Measurements from ENCODE around the gene GRK4.

Gene GRK4

DNA sequence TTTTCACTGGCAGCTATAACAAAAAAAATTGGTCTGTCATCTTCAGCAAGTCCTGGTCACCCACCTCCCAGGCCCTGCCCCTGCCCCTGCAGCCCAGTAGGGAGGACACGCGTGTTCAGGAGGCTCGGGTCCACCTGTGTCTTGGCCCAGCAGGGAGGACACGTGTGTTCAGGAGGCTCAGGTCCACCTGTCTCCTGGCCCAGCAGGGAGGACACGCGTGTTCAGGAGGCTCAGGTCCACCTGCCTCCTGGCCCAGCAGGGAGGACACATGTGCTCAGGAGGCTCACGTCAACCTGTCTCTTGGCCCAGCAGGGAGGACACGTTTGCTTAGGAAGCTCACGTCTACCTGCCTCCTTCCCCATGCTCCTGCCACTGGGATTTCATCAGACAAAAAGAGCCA lies 66.1 kb downstream of the GRK4 start:
- no peaks in the 10 kb centered on the region for H3K9me3 ChIP-seq (ENCODE audit: insufficient read depth, low read length)
- TF ChIP-seq, protein P1, sequence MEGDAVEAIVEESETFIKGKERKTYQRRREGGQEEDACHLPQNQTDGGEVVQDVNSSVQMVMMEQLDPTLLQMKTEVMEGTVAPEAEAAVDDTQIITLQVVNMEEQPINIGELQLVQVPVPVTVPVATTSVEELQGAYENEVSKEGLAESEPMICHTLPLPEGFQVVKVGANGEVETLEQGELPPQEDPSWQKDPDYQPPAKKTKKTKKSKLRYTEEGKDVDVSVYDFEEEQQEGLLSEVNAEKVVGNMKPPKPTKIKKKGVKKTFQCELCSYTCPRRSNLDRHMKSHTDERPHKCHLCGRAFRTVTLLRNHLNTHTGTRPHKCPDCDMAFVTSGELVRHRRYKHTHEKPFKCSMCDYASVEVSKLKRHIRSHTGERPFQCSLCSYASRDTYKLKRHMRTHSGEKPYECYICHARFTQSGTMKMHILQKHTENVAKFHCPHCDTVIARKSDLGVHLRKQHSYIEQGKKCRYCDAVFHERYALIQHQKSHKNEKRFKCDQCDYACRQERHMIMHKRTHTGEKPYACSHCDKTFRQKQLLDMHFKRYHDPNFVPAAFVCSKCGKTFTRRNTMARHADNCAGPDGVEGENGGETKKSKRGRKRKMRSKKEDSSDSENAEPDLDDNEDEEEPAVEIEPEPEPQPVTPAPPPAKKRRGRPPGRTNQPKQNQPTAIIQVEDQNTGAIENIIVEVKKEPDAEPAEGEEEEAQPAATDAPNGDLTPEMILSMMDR (IDR thresholded peaks at IDR 0.05; ENCODE audit: low read depth, low read length), result no peak
- TF ChIP-seq EZH2phosphoT487 (IDR thresholded peaks at IDR 0.05; ENCODE audit: low read depth), result no peak
- H3K79me2 ChIP-seq (ENCODE audit: low read length), result no peaks in the 10 kb centered on the region
- H3K36me3 ChIP-seq (replicated peaks; ENCODE audit: low read depth, low read length), result no peaks in the 10 kb centered on the region
- no peak overlapping the region for H3K4me3 ChIP-seq (ENCODE audit: low read length)
- no peak overlapping the region for H3K9ac ChIP-seq (ENCODE audit: low read length)
- peaks cover 36% of the 10 kb centered on the region for H3K27me3 ChIP-seq (ENCODE audit: low read depth, low read length)
- no peak overlapping the region for H3K27ac ChIP-seq (ENCODE audit: low read length)
- H2AFZ ChIP-seq (ENCODE audit: low read depth, low read length), result no peak overlapping the region
- H3K4me1 ChIP-seq (ENCODE audit: low read length), result peaks cover 7% of the 10 kb centered on the region
- H3K4me2 ChIP-seq (ENCODE audit: low read length), result no peak overlapping the region
- no peaks in the 10 kb centered on the region for H4K20me1 ChIP-seq (ENCODE audit: insufficient read depth, low read length)

DNA sequence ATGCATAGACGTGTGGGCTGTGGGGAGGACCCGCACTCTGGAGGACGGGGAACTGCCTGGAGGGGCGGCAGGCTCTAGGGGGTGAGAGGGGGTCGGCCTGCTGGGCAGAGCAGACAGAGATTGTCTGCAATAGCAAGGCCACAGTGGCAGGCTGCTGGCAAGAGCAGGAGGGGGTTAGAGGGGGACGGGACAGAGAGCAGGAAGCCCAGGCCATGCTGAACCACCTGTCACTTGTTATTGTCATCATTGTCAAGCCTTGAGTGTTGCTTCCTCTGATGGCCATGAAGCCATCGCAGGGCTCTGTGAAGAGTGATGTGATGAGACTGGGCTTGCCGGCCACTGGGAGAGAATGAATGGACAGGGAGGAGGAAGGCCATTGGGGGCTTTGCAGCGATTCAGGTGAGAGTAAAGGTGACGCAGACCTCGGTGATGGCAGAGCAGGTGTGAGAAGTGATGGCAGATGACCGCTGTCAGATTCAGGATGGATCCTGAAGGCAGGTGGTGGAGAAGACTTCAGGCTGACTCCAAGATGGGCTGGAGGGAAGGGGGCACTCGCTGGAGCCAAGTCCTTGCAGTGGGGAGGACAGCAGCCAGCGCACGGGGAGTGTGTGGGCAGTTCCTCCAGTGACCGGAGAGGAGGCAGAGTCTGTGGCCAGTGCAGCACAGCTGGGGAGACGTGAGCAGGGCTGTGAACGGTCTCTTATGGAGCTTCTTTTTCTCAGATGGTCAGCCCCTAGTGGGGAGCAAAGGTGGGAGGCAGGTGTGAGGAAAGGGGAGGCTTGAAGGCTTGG lies 67.4 kb downstream of the GRK4 start:
- Histone ChIP-seq H3K36me3 (replicated peaks; ENCODE audit: low read depth, low read length) (no peaks in the 10 kb centered on the region), H3K27ac (ENCODE audit: low read length) (no peak overlapping the region), H4K20me1 (ENCODE audit: insufficient read depth, low read length) (no peaks in the 10 kb centered on the region), H3K27me3 (ENCODE audit: low read depth, low read length) (peaks cover 39% of the 10 kb centered on the region), H3K4me1 (ENCODE audit: low read length) (peaks cover 18% of the 10 kb centered on the region), H3K79me2 (ENCODE audit: low read length) (no peaks in the 10 kb centered on the region), H3K4me2 (ENCODE audit: low read length) (no peak overlapping the region), H3K4me3 (ENCODE audit: low read length) (no peak overlapping the region), H3K9ac (ENCODE audit: low read length) (no peak overlapping the region), H3K9me3 (ENCODE audit: insufficient read depth, low read length) (no peaks in the 10 kb centered on the region), H2AFZ (ENCODE audit: low read depth, low read length) (no peak overlapping the region)
- TF ChIP-seq EZH2phosphoT487 (IDR thresholded peaks at IDR 0.05; ENCODE audit: low read depth), result no peak
- TF ChIP-seq, protein P1 (IDR thresholded peaks at IDR 0.05; ENCODE audit: low read depth, low read length), result no peak

DNA sequence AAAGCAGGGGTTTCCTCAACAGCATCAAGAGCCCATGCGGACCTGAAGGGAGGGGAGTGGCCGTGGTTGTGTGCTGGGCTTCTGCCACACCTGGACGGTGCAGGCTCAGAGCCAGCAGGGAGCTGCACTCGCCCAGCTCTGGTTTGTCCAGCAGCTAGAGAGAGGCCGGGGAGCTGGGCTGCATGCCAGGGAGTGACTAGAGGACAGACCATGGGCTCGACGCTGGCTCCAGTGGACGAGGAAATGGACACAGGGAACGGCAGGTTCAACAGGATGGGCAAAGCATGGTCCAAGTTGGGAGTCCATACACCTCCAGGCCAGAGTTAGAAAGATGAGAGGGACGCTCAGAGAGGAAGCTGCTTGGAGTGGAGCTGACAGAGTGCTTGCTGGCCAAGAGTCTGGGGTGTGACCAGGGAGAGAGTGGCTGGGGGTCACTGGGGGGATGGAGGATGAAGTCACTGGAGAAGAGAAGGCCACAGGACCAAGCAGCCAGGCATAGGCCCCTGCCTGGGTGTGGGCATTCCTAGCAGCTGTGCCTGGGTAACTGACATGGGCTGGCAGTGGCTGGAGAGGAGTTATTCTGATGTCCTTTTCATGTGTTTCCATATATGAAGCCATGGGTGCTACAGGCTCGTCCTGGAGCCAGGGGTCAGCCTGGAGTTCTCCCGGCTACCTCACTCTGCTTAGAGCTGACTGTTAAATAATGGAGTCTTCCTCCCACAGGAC lies 68.1 kb downstream of the GRK4 start:
- no peak overlapping the region for H3K4me3 ChIP-seq (ENCODE audit: low read length)
- no peak overlapping the region for H3K4me2 ChIP-seq (ENCODE audit: low read length)
- peaks cover 26% of the 10 kb centered on the region for H3K4me1 ChIP-seq (ENCODE audit: low read length)
- TF ChIP-seq EZH2phosphoT487 (IDR thresholded peaks at IDR 0.05; ENCODE audit: low read depth), result no peak
- no peaks in the 10 kb centered on the region for H3K9me3 ChIP-seq (ENCODE audit: insufficient read depth, low read length)
- no peaks in the 10 kb centered on the region for H3K36me3 ChIP-seq (replicated peaks; ENCODE audit: low read depth, low read length)
- no peaks in the 10 kb centered on the region for H4K20me1 ChIP-seq (ENCODE audit: insufficient read depth, low read length)
- H3K27ac ChIP-seq (ENCODE audit: low read length), result no peak overlapping the region
- H3K9ac ChIP-seq (ENCODE audit: low read length), result no peak overlapping the region
- H3K79me2 ChIP-seq (ENCODE audit: low read length), result no peaks in the 10 kb centered on the region
- peaks cover 46% of the 10 kb centered on the region for H3K27me3 ChIP-seq (ENCODE audit: low read depth, low read length)
- H2AFZ ChIP-seq (ENCODE audit: low read depth, low read length), result no peak overlapping the region

DNA sequence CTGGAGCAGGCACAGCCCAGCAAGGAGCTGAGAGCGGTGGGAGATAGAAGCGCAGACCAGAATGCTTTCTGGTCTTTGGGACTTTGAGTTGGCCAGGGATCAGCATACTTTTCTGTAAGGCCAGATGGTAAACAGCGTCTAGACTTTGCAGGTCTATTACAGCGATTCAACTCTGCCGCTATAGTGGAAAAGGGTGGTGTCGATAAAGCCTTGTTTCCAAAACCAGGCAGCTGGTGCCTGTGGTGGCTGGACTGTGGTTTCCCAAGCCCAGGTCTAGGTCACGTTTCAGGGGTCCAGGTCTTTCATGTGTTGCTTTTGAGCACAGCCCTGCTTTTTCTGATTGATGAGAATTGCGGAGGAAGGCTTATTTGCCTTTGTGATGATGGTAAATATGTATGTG lies 70.9 kb downstream of the GRK4 start:
- Histone ChIP-seq H3K4me2 (ENCODE audit: low read length) (peak overlapping the region; percentile 78), H2AFZ (ENCODE audit: low read depth, low read length) (no peak overlapping the region), H3K27ac (ENCODE audit: low read length) (no peak overlapping the region), H3K27me3 (ENCODE audit: low read depth, low read length) (peaks cover 52% of the 10 kb centered on the region), H3K9ac (ENCODE audit: low read length) (no peak overlapping the region), H3K9me3 (ENCODE audit: insufficient read depth, low read length) (no peaks in the 10 kb centered on the region), H3K4me3 (ENCODE audit: low read length) (peak overlapping the region; percentile 65), H3K4me1 (ENCODE audit: low read length) (peaks cover 43% of the 10 kb centered on the region), H3K79me2 (ENCODE audit: low read length) (no peaks in the 10 kb centered on the region), H4K20me1 (ENCODE audit: insufficient read depth, low read length) (no peaks in the 10 kb centered on the region), H3K36me3 (replicated peaks; ENCODE audit: low read depth, low read length) (no peaks in the 10 kb centered on the region)
- no peak for TF ChIP-seq EZH2phosphoT487 (IDR thresholded peaks at IDR 0.05; ENCODE audit: low read depth)
- TF ChIP-seq, protein P1 (IDR thresholded peaks at IDR 0.05; ENCODE audit: low read depth, low read length), result no peak
